Measurements from ENCODE around the gene FADS2. TPM values are rescaled to one million over a fixed set of nuclear protein-coding genes. Genes with fewer than 3 reads are reported as not detected.
A peak's percentile ranks its signal among the peaks of the same experiment; 100 is the strongest.

The FADS2 gene
- total and polyA plus RNA-seq, 5 donors from 2014 or later, result 0.23 to 19.7 (median 7.1) TPM; not detected in 1

- Histone ChIP-seq H3K4me1 (ENCODE audit: control insufficient read depth, insufficient read depth, low read length, poor library complexity, severe bottlenecking) (peaks cover 8% of the 10 kb centered on the region), H3K4me3 (ENCODE audit: low read depth, low read length) (no peak overlapping the region), H3K27me3 (ENCODE audit: control insufficient read depth, insufficient read depth, low read length) (no peaks in the 10 kb centered on the region), H3K36me3 (ENCODE audit: control insufficient read depth, insufficient read depth, low read length) (no peaks in the 10 kb centered on the region), H3K27ac (ENCODE audit: insufficient read depth, low read length, poor library complexity, severe bottlenecking) (no peak overlapping the region), H3K9me3 (ENCODE audit: control insufficient read depth in 2 of 2, low read length in 2 of 2) (no peaks in the 10 kb centered on the region)
- peak; percentile 89 to 91 for ATAC-seq (ENCODE audit: low read depth in 2 of 2)
- Mint-ChIP-seq H3K27me3 (peaks cover 10% of the 10 kb centered on the region), H3K4me1 (peaks cover 3 to 7% (median 5%) of the 10 kb centered on the region in 4 donors), H3K9me3 (no peaks in the 10 kb centered on the region), H3K36me3 (no peaks in the 10 kb centered on the region), H3K4me3 (peak overlapping the region in 1 of 4 donors; percentile 73), H3K27ac (peak overlapping the region; percentile 39 to 84 (median 47))
- DNase-seq, result peak; percentile 83 to 90 (median 86)
Observed at GRCh38 chr11:61899146-61899841, 71.2 kb downstream of the FADS2 start.

- H3K27me3 Mint-ChIP-seq, result peaks cover 6% of the 10 kb centered on the region
- Histone ChIP-seq H3K9me3 (ENCODE audit: control insufficient read depth in 2 of 2, low read length in 2 of 2) (no peaks in the 10 kb centered on the region), H3K36me3 (ENCODE audit: control insufficient read depth, insufficient read depth, low read length) (no peaks in the 10 kb centered on the region), H3K4me3 (ENCODE audit: low read depth, low read length) (no peak overlapping the region), H3K27ac (ENCODE audit: insufficient read depth, low read length, poor library complexity, severe bottlenecking) (no peak overlapping the region), H3K27me3 (ENCODE audit: control insufficient read depth, insufficient read depth, low read length) (no peaks in the 10 kb centered on the region), H3K4me1 (ENCODE audit: control insufficient read depth, insufficient read depth, low read length, poor library complexity, severe bottlenecking) (peaks cover 8% of the 10 kb centered on the region)
- no peak overlapping the region for H3K4me3 Mint-ChIP-seq
- H3K4me1 Mint-ChIP-seq, result peaks cover 3 to 7% (median 5%) of the 10 kb centered on the region in 4 donors
- DNase-seq (no peak), ATAC-seq (ENCODE audit: low read depth in 2 of 2) (no peak)
- H3K9me3 Mint-ChIP-seq, result no peaks in the 10 kb centered on the region
- H3K27ac Mint-ChIP-seq, result no peak overlapping the region
- no peaks in the 10 kb centered on the region for H3K36me3 Mint-ChIP-seq
Observed at GRCh38 chr11:61900251-61900650, 72.2 kb downstream of the FADS2 start.

GRCh38 chr11:61901397-61901796, 73.3 kb downstream of the FADS2 start:
- Histone ChIP-seq H3K4me3 (ENCODE audit: low read depth, low read length) (no peak overlapping the region), H3K27ac (ENCODE audit: insufficient read depth, low read length, poor library complexity, severe bottlenecking) (no peak overlapping the region), H3K27me3 (ENCODE audit: control insufficient read depth, insufficient read depth, low read length) (no peaks in the 10 kb centered on the region), H3K9me3 (ENCODE audit: control insufficient read depth in 2 of 2, low read length in 2 of 2) (no peaks in the 10 kb centered on the region), H3K4me1 (ENCODE audit: control insufficient read depth, insufficient read depth, low read length, poor library complexity, severe bottlenecking) (peaks cover 8% of the 10 kb centered on the region), H3K36me3 (ENCODE audit: control insufficient read depth, insufficient read depth, low read length) (no peaks in the 10 kb centered on the region)
- no peak overlapping the region for H3K27ac Mint-ChIP-seq
- H3K4me3 Mint-ChIP-seq, result no peak overlapping the region
- no peaks in the 10 kb centered on the region for H3K36me3 Mint-ChIP-seq
- no peak for DNase-seq
- ATAC-seq (ENCODE audit: low read depth in 2 of 2), result no peak
- peaks cover 6% of the 10 kb centered on the region for H3K27me3 Mint-ChIP-seq
- peaks cover 3 to 7% (median 5%) of the 10 kb centered on the region in 4 donors for H3K4me1 Mint-ChIP-seq
- no peaks in the 10 kb centered on the region for H3K9me3 Mint-ChIP-seq

- DNase-seq (no peak), ATAC-seq (ENCODE audit: low read depth in 2 of 2) (no peak)
- Mint-ChIP-seq H3K9me3 (no peaks in the 10 kb centered on the region), H3K27me3 (peaks cover 6% of the 10 kb centered on the region), H3K4me1 (peaks cover 3 to 7% (median 5%) of the 10 kb centered on the region in 4 donors), H3K36me3 (no peaks in the 10 kb centered on the region), H3K27ac (no peak overlapping the region), H3K4me3 (no peak overlapping the region)
- Histone ChIP-seq H3K4me1 (ENCODE audit: control insufficient read depth, insufficient read depth, low read length, poor library complexity, severe bottlenecking) (peaks cover 8% of the 10 kb centered on the region), H3K27ac (ENCODE audit: insufficient read depth, low read length, poor library complexity, severe bottlenecking) (no peak overlapping the region), H3K4me3 (ENCODE audit: low read depth, low read length) (no peak overlapping the region), H3K36me3 (ENCODE audit: control insufficient read depth, insufficient read depth, low read length) (no peaks in the 10 kb centered on the region), H3K27me3 (ENCODE audit: control insufficient read depth, insufficient read depth, low read length) (no peaks in the 10 kb centered on the region), H3K9me3 (ENCODE audit: control insufficient read depth in 2 of 2, low read length in 2 of 2) (no peaks in the 10 kb centered on the region)
Observed at GRCh38 chr11:61902313-61902712, 74.2 kb downstream of the FADS2 start.

GRCh38 chr11:61903845-61904244, 75.7 kb downstream of the FADS2 start:
- Mint-ChIP-seq H3K9me3 (no peaks in the 10 kb centered on the region), H3K4me1 (peaks cover 3 to 7% (median 5%) of the 10 kb centered on the region in 4 donors), H3K27ac (no peak overlapping the region), H3K4me3 (no peak overlapping the region), H3K36me3 (no peaks in the 10 kb centered on the region), H3K27me3 (peaks cover 6% of the 10 kb centered on the region)
- no peak overlapping the region for H3K27ac ChIP-seq (ENCODE audit: insufficient read depth, low read length, poor library complexity, severe bottlenecking)
- H3K9me3 ChIP-seq (ENCODE audit: control insufficient read depth in 2 of 2, low read length in 2 of 2), result no peaks in the 10 kb centered on the region
- DNase-seq, result no peak
- H3K36me3 ChIP-seq (ENCODE audit: control insufficient read depth, insufficient read depth, low read length), result no peaks in the 10 kb centered on the region
- no peaks in the 10 kb centered on the region for H3K27me3 ChIP-seq (ENCODE audit: control insufficient read depth, insufficient read depth, low read length)
- H3K4me3 ChIP-seq (ENCODE audit: low read depth, low read length), result no peak overlapping the region
- no peak for ATAC-seq (ENCODE audit: low read depth in 2 of 2)
- H3K4me1 ChIP-seq (ENCODE audit: control insufficient read depth, insufficient read depth, low read length, poor library complexity, severe bottlenecking), result peaks cover 8% of the 10 kb centered on the region

- H3K4me1 ChIP-seq (ENCODE audit: control insufficient read depth, insufficient read depth, low read length, poor library complexity, severe bottlenecking), result peaks cover under 1% of the 10 kb centered on the region
- peaks cover 0 to 3% (median 0%) of the 10 kb centered on the region in 4 donors for H3K4me1 Mint-ChIP-seq
- no peak overlapping the region for H3K4me3 ChIP-seq (ENCODE audit: low read depth, low read length)
- H3K9me3 ChIP-seq (ENCODE audit: control insufficient read depth in 2 of 2, low read length in 2 of 2), result no peaks in the 10 kb centered on the region
- ATAC-seq (ENCODE audit: low read depth in 2 of 2), result no peak
- no peak overlapping the region for H3K27ac Mint-ChIP-seq
- H3K27ac ChIP-seq (ENCODE audit: insufficient read depth, low read length, poor library complexity, severe bottlenecking), result no peak overlapping the region
- H3K9me3 Mint-ChIP-seq, result no peaks in the 10 kb centered on the region
- H3K27me3 ChIP-seq (ENCODE audit: control insufficient read depth, insufficient read depth, low read length), result no peaks in the 10 kb centered on the region
- no peaks in the 10 kb centered on the region for H3K36me3 Mint-ChIP-seq
- DNase-seq, result no peak
- no peaks in the 10 kb centered on the region for H3K36me3 ChIP-seq (ENCODE audit: control insufficient read depth, insufficient read depth, low read length)
- H3K27me3 Mint-ChIP-seq, result peaks cover under 1% of the 10 kb centered on the region
- H3K4me3 Mint-ChIP-seq, result no peak overlapping the region
Observed at GRCh38 chr11:61904539-61905048, 76.5 kb downstream of the FADS2 start.

- DNase-seq (no peak), ATAC-seq (ENCODE audit: low read depth in 2 of 2) (no peak)
- H3K36me3 ChIP-seq (ENCODE audit: control insufficient read depth, insufficient read depth, low read length), result no peaks in the 10 kb centered on the region
- H3K9me3 ChIP-seq (ENCODE audit: control insufficient read depth in 2 of 2, low read length in 2 of 2), result no peaks in the 10 kb centered on the region
- H3K27ac ChIP-seq (ENCODE audit: insufficient read depth, low read length, poor library complexity, severe bottlenecking), result no peak overlapping the region
- H3K4me1 Mint-ChIP-seq, result peaks cover 0 to 3% (median 0%) of the 10 kb centered on the region in 4 donors
- H3K4me3 Mint-ChIP-seq, result no peak overlapping the region
- H3K27me3 ChIP-seq (ENCODE audit: control insufficient read depth, insufficient read depth, low read length), result no peaks in the 10 kb centered on the region
- H3K27ac Mint-ChIP-seq, result no peak overlapping the region
- no peaks in the 10 kb centered on the region for H3K4me1 ChIP-seq (ENCODE audit: control insufficient read depth, insufficient read depth, low read length, poor library complexity, severe bottlenecking)
- no peaks in the 10 kb centered on the region for H3K9me3 Mint-ChIP-seq
- no peaks in the 10 kb centered on the region for H3K36me3 Mint-ChIP-seq
- no peak overlapping the region for H3K4me3 ChIP-seq (ENCODE audit: low read depth, low read length)
- H3K27me3 Mint-ChIP-seq, result no peaks in the 10 kb centered on the region
Observed at GRCh38 chr11:61905067-61905696, 77.1 kb downstream of the FADS2 start.

All from CD4-positive, CD25-positive, alpha-beta regulatory T cell (primary cell).